NCI-H82 (cell line): ENCODE results near the gene C14orf93.
"Not testable (repeated sequence)": the region's sequence is repeated elsewhere in the genome, so short reads cannot be mapped to it uniquely, and the experiment has no call there.

Experiments
- DNase-seq: peaks from one replicate; lab custom pipeline; 2025; lab: John Stamatoyannopoulos, UW

C14orf93 gene

DNA sequence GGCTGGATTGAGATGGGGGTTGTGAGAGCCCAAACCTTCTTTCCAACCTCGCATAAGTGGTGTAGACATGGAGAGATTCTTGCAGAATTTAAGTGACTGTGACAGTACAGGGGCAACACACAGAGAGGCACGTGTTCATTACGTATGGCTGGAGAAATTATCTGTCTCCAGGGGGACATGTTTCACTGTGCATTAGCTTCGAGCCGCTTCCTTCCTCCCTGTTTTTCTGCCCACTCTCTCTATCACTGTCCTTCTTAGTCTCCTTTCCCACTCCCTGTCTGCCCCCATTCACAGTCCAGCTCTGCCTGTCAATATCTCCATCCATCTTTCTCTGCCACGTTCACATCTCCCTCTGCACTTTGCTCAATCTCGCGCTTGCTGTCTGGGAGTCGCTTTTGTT lies 11.5 kb upstream of the C14orf93 start:
- DNase-seq: peak; percentile 26

GRCh38 chr14:23020143-23021128 lies 10.5 kb upstream of the C14orf93 start:
- peak; percentile 79 for DNase-seq

DNA sequence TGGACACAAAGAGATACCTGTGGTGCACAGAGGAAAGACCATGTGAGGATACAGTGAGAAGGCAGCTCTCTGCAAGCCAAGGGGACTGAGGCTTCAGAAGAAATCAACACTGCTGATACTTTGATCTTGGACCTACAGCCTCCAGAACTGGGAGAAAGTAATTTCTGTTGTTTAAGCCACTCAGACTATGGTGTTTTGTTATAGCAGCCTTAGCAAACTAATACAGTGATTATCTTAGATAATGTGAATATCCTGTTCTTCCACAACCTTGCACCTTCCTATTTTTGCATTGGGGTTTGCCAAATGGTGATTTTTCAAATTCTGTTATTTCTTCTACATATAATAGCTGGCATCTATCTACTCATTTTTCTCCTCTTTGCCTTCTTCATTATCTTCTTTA lies 8.2 kb upstream of the C14orf93 start:
- DNase-seq: no peak

DNA sequence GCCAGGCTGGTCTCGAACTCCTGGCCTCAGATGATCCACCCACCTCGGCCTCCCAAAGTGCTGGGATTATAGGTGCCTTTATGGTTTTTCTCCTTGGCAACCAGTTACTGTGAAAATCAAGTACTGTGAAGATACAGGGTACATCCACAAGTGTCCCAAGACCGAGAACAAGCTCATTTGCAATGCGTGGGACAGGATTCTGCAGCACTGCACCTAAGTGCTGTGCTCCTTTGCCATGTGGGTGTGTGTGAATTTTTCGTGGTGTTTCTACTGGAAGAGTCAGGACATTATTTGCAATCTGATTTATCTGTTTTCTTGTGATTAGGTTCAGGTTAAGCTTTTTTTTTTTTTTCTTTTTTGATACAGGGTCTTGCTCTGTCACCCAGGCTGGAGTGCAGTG lies 7.1 kb upstream of the C14orf93 start:
- no peak for DNase-seq

GRCh38 chr14:23015618-23016017 lies 5.7 kb upstream of the C14orf93 start:
- no peak for DNase-seq

DNA sequence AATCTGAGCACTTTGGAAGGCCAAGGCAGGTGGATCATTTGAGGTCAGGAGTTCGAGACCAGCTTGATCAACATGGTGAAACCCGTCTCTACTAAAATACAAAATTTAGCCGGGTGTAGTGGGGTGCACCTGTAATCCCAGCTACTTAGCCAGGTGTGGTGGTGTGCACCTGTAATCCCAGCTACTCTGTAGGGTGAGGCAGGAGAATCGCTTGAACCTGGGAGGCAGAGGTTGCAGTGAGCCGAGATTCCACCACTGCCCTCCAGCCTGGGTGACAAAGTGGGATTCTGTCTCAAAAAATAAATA lies 3.8 kb upstream of the C14orf93 start:
- not testable (repeated sequence) for DNase-seq

GRCh38 chr14:23013054-23013748 lies 3.3 kb upstream of the C14orf93 start:
- DNase-seq: peak; percentile 58

DNA sequence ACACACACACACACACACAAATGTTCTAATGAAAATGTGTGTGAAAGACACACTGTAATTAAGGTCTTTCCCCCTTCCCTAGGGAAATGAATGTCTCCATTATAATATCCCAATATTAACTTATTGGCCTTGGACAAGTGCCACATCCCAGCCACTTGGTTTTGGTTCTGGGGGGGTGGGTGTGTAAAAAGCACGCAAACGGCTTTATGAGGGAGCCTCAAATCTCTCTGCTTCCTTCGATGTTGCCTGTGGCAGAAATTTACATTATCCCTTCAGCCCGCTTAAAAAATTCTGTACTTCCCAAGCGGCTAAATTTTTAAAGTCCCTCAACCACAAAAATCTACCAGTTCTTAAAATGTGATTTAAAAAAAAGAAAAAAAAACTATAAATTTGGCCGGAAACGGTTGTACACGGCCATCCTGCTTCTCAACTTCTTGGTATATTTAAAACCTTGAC lies 432 bp downstream of the C14orf93 start:
- DNase-seq: peak; percentile 35

GRCh38 chr14:23008831-23009230 lies 1.1 kb downstream of the C14orf93 start:
- DNase-seq: no peak

GRCh38 chr14:23006544-23007419 lies 3.2 kb downstream of the C14orf93 start:
- DNase-seq: peak; percentile 98

DNA sequence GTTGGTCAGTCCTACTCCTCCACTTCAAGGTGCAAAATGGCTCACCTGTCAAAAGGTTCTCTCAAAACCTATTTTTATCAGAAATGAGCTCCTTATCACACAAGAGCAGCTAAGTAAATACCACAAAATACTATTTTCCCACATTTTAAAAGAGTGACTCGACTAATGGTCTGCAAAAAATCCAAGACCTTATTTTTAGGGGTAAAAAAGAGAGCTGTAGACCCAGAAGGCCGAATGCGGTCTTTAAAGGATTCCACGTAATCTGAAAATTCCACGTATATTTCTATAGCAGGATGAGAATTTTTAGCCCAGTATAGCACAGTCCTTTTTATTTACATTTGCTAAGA lies 3.8 kb downstream of the C14orf93 start:
- DNase-seq: no peak

- no peak for DNase-seq
These were observed 4.3 kb downstream of the C14orf93 start for GRCh38 chr14:23005451-23006187.

GRCh38 chr14:23004274-23004673 lies 5.7 kb downstream of the C14orf93 start:
- not testable (repeated sequence) for DNase-seq

DNA sequence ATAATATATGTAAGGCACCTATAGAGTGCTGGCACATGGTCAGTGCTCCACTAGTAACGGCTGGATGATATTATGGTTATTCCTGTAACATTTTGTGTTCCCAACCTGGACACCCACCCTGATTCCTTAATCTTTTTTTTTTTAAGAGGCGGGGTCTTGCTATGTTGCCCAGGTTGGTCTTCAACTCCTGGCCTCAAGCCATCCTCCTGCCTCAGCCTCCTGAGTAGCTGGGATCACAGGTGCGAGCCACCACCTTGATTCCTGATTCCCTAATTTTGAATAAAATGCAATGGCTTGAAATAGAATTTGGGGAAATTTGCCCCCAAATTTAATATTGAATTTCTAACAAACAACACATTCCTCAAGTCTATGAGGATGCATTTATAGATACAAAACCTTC lies 7.4 kb downstream of the C14orf93 start:
- DNase-seq: no peak

DNA sequence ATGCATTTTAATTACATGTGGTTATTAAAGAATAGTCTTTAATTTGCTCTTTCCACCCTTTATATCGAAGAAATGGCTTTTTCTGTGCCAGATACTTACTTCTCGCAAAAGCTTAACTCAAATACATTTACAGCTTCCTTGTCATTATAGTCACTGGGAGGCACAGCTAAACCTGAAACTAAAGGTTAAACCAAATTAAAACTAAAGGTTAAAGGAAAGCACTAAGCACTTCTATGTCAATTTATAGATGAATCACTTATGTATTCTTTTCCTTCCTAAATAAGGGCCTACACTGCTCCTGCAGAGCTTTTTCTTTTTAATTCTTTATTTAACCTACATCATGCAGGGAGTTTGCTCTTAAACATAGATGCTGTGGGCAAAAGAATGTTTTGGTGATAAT lies 9.1 kb downstream of the C14orf93 start:
- no peak for DNase-seq

DNA sequence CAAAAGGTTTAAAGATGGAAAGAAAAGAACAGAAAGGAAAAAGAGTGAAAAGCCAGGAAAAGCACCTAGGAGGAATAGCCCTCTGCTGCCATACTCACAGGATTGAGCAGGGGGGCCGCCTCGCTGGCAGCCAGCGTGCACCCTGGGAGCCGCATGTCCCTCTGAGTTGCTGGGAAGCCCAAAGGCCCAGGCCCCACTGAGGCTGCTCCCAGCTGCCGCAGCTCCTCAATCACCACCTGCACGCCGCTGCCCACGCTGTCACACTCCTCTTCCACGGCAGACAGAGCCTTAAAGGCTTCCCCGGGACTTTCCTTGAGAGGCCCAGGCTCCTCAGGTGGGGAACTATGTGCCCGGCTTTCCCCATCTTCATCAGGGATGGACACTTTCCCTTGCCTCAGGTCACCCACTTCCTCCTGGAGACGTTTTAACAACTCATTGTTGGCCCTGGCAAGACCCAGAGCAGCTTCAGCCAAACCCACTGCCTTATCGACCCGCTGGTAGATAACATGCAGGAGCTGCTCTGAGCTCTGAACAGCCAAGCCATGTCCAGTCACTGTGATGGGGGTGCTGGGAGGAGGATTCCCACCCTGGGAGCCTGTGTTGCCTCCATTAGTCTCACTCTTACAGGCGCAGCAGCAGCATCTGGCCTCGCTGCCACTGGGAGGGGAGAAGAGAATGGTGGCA lies 11.5 kb downstream of the C14orf93 start:
- DNase-seq: no peak

DNA sequence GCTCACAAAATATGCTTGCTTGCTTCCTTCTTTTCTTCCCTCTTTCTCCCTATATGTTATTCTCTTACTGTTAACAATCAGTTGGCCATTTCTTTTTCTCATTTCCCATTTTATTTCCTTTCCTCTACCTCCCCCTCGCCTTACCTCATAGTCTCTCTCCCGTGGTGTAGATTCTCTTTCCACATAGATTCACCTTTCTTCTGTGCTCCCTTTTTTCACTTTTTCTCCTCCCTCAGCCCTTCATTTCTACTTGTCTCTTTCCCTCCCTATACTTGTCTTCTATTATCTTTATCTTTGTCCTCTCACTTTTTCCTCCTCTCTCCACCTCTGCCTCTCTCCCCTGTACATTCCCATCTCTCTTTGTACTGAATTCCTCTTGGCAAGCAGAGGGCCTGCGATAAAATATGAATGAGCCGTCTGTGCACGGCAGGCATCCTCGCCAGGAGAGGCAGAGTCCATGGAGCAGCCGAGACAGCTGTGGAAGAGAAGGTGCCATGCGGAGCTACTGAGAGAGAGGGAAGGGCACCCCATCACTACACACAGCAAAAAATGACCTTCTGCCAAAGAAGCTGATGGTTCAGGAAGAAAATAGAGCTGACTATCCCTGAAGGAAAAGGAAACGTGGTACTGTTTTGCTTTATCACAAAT lies 12.1 kb downstream of the C14orf93 start:
- no peak for DNase-seq

GRCh38 chr14:22996768-22997654 lies 12.9 kb downstream of the C14orf93 start:
- peak; percentile 81 for DNase-seq

- DNase-seq: no peak
These were observed 13.9 kb downstream of the C14orf93 start for GRCh38 chr14:22995889-22996625.
